Measurements from ENCODE around the gene NR3C2. TPM values are rescaled to one million over a fixed set of nuclear protein-coding genes. Genes with fewer than 3 reads are reported as not detected.

NR3C2 gene
- total RNA-seq, 1 experiment from 2014 or later, result 0.96 TPM

GRCh38 chr4:148051403-148051802, 390.8 kb downstream of the NR3C2 start:
- Histone ChIP-seq H4K20me1 (ENCODE audit: insufficient read depth) (no peaks in the 10 kb centered on the region), H2AFZ (no peak overlapping the region), H3K9me3 (ENCODE audit: insufficient read depth, low read depth) (no peaks in the 10 kb centered on the region), H3K27me3 (ENCODE audit: insufficient read depth, low read depth) (no peaks in the 10 kb centered on the region), H3K9me2 (ENCODE audit: insufficient read depth) (no peaks in the 10 kb centered on the region), H3F3A (ENCODE audit: insufficient read depth, low read depth) (no peaks in the 10 kb centered on the region), H3K4me2 (no peak overlapping the region), H3K36me3 (ENCODE audit: low read depth) (no peaks in the 10 kb centered on the region), H3K79me2 (ENCODE audit: low read depth) (no peaks in the 10 kb centered on the region), H3K4me1 (replicated peaks; ENCODE audit: insufficient read depth) (peaks cover 7% of the 10 kb centered on the region; the same call in 1 of the 2 replicates), H3K4me3 (no peak overlapping the region), H3K27ac (no peak overlapping the region)
- ChIA-PET POLR2A (ENCODE audit: unreplicated experiment) (no interaction called here), CTCF (no interaction called here)
- TF ChIP-seq EZH2 (IDR thresholded peaks at IDR 0.05; ENCODE audit: low read depth), result no peak
- no peak for TF ChIP-seq CTCF (conservative IDR thresholded peaks at IDR 0.05)
- no TSS peak for BruUV-seq (replicated peaks)
- intact Hi-C loops (cut with micrococcal nuclease; ENCODE audit: unreplicated experiment), result loop anchor here (1.0 kb wide), 1 partner anchor 36 kb away; no protein-coding TSS in a partner anchor
- DNase-seq, result no peak

GRCh38 chr4:148048598-148048997, 393.6 kb downstream of the NR3C2 start:
- no peak for DNase-seq
- Histone ChIP-seq H3K9me3 (ENCODE audit: insufficient read depth, low read depth) (no peaks in the 10 kb centered on the region), H3F3A (ENCODE audit: insufficient read depth, low read depth) (no peaks in the 10 kb centered on the region), H3K27me3 (ENCODE audit: insufficient read depth, low read depth) (no peaks in the 10 kb centered on the region), H3K79me2 (ENCODE audit: low read depth) (no peaks in the 10 kb centered on the region), H3K4me3 (no peak overlapping the region), H3K4me2 (no peak overlapping the region), H3K4me1 (replicated peaks; ENCODE audit: insufficient read depth) (no peaks in the 10 kb centered on the region), H3K27ac (no peak overlapping the region), H3K36me3 (ENCODE audit: low read depth) (no peaks in the 10 kb centered on the region), H4K20me1 (ENCODE audit: insufficient read depth) (no peaks in the 10 kb centered on the region), H2AFZ (no peak overlapping the region), H3K9me2 (ENCODE audit: insufficient read depth) (no peaks in the 10 kb centered on the region)
- ChIA-PET POLR2A (ENCODE audit: unreplicated experiment) (no interaction called here), CTCF (no interaction called here)
- no peak for TF ChIP-seq CTCF (conservative IDR thresholded peaks at IDR 0.05)
- no peak for TF ChIP-seq EZH2 (IDR thresholded peaks at IDR 0.05; ENCODE audit: low read depth)
- intact Hi-C loops (cut with micrococcal nuclease; ENCODE audit: unreplicated experiment), result no loop called here
- no TSS peak for BruUV-seq (replicated peaks)

GRCh38 chr4:148044912-148045352, 397.3 kb downstream of the NR3C2 start:
- H3K36me3 ChIP-seq (ENCODE audit: low read depth), result no peaks in the 10 kb centered on the region
- H2AFZ ChIP-seq, result no peak overlapping the region
- no peaks in the 10 kb centered on the region for H3K79me2 ChIP-seq (ENCODE audit: low read depth)
- H4K20me1 ChIP-seq (ENCODE audit: insufficient read depth), result no peaks in the 10 kb centered on the region
- no peak overlapping the region for H3K27ac ChIP-seq
- DNase-seq, result no peak
- intact Hi-C loops (cut with micrococcal nuclease; ENCODE audit: unreplicated experiment), result no loop called here
- no peak overlapping the region for H3K4me2 ChIP-seq
- no peaks in the 10 kb centered on the region for H3F3A ChIP-seq (ENCODE audit: insufficient read depth, low read depth)
- no peak for TF ChIP-seq EZH2 (IDR thresholded peaks at IDR 0.05; ENCODE audit: low read depth)
- no peak for TF ChIP-seq CTCF (conservative IDR thresholded peaks at IDR 0.05)
- ChIA-PET POLR2A (ENCODE audit: unreplicated experiment) (no interaction called here), CTCF (no interaction called here)
- H3K4me1 ChIP-seq (replicated peaks; ENCODE audit: insufficient read depth), result no peaks in the 10 kb centered on the region
- no peaks in the 10 kb centered on the region for H3K9me2 ChIP-seq (ENCODE audit: insufficient read depth)
- H3K4me3 ChIP-seq, result no peak overlapping the region
- no peaks in the 10 kb centered on the region for H3K27me3 ChIP-seq (ENCODE audit: insufficient read depth, low read depth)
- BruUV-seq (replicated peaks), result no TSS peak
- H3K9me3 ChIP-seq (ENCODE audit: insufficient read depth, low read depth), result no peaks in the 10 kb centered on the region

Data from PC-9 (cell line).